ENCODE results near the gene AMPD3.

The AMPD3 gene

GRCh38 chr11:10459029-10459970, 4.2 kb downstream of the AMPD3 start:
- Mint-ChIP-seq H3K4me1 (ENCODE audit: low read depth) (peaks cover 70% of the 10 kb centered on the region), H3K4me3 (peak overlapping the region; percentile 61)
- intact Hi-C loops (cut with micrococcal nuclease), result loop anchor here (2.0 to 5.0 kb wide), 2 partner anchors 43 to 44 kb away; no protein-coding TSS in a partner anchor

DNA sequence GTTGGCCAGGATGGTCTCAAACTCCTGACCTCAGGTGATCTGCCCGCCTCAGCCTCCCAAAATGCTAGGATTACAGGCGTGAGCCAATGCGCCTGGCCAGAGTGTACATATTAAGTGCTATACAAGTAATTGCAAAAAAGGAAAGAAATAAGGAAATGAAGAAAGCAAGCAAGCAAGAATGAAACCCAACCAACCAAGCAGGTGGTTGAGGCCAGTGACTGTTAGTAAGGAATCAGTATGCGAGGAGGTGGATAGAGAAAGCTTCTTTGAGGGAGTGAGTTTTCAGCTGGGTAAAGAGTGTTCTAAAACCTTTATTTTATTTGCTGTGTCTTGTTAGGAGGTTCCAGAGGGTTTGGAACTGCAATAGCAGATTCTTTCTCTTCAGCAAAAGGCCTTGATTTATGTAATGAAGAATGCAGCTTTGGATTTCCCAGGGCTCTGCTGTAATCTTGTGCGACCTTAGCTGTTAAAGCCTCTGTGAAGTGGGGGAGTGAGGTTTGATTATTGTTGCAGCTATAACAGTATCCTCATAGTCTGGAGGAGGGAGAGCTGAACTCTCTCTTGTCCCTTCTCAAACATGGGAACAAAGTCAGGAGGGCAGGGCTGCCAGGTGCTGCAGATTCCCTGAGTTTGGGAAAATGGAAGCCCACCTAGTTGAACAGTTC, 5.7 kb downstream of the AMPD3 start:
- Mint-ChIP-seq H3K9me3 (no peaks in the 10 kb centered on the region), H3K4me1 (ENCODE audit: low read depth) (peaks cover 63% of the 10 kb centered on the region), H3K27ac (peak overlapping the region; percentile 17), H3K4me3 (peak overlapping the region; percentile 4), H3K27me3 (no peaks in the 10 kb centered on the region), H3K36me3 (ENCODE audit: low read depth) (peaks cover 61% of the 10 kb centered on the region)
- intact Hi-C loops (cut with micrococcal nuclease), result no loop called here

More at GRCh38 chr11:10459029-10459970, 4.2 kb downstream of the AMPD3 start:
- no peaks in the 10 kb centered on the region for H3K9me3 Mint-ChIP-seq
- no peaks in the 10 kb centered on the region for H3K27me3 Mint-ChIP-seq
- H3K27ac Mint-ChIP-seq, result peak overlapping the region; percentile 92
- peaks cover 47% of the 10 kb centered on the region for H3K36me3 Mint-ChIP-seq (ENCODE audit: low read depth)

GRCh38 chr11:10461276-10461790, 6.3 kb downstream of the AMPD3 start:
- Mint-ChIP-seq H3K27me3 (no peaks in the 10 kb centered on the region), H3K4me3 (no peak overlapping the region), H3K27ac (no peak overlapping the region), H3K9me3 (no peaks in the 10 kb centered on the region), H3K36me3 (ENCODE audit: low read depth) (peaks cover 62% of the 10 kb centered on the region), H3K4me1 (ENCODE audit: low read depth) (peaks cover 59% of the 10 kb centered on the region)
- intact Hi-C loops (cut with micrococcal nuclease), result no loop called here

GRCh38 chr11:10462746-10463300, 7.8 kb downstream of the AMPD3 start:
- Mint-ChIP-seq H3K36me3 (ENCODE audit: low read depth) (peaks cover 73% of the 10 kb centered on the region), H3K27me3 (no peaks in the 10 kb centered on the region), H3K4me1 (ENCODE audit: low read depth) (peaks cover 51% of the 10 kb centered on the region), H3K4me3 (no peak overlapping the region), H3K27ac (no peak overlapping the region), H3K9me3 (peaks cover under 1% of the 10 kb centered on the region)
- intact Hi-C loops (cut with micrococcal nuclease), result no loop called here

DNA sequence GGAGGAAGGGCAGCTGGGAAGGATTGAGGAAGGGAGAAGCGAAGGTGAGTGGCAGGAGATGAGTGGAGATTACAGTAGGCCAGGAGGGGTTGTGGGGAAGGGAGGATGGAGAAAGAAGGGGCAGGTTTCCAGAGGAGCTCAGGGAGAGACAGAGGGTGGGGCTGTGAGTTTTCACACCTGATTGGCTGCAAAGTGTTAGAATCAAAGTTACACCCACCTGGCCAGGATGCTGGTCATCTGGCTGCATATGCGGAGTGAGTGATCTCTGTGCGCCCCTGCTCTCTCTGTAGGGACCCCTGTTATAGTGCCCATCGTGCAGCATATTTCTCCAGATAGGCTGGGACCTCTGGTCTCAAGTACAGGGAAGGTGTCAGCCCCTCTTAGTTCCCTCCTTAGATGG, 18.3 kb downstream of the AMPD3 start:
- no peak overlapping the region for H3K27ac Mint-ChIP-seq
- peaks cover 10% of the 10 kb centered on the region for H3K9me3 Mint-ChIP-seq
- peaks cover 41% of the 10 kb centered on the region for H3K4me1 Mint-ChIP-seq (ENCODE audit: low read depth)
- no peaks in the 10 kb centered on the region for H3K27me3 Mint-ChIP-seq
- intact Hi-C loops (cut with micrococcal nuclease), result no loop called here
- H3K4me3 Mint-ChIP-seq, result no peak overlapping the region
- H3K36me3 Mint-ChIP-seq (ENCODE audit: low read depth), result peaks cover 62% of the 10 kb centered on the region

DNA sequence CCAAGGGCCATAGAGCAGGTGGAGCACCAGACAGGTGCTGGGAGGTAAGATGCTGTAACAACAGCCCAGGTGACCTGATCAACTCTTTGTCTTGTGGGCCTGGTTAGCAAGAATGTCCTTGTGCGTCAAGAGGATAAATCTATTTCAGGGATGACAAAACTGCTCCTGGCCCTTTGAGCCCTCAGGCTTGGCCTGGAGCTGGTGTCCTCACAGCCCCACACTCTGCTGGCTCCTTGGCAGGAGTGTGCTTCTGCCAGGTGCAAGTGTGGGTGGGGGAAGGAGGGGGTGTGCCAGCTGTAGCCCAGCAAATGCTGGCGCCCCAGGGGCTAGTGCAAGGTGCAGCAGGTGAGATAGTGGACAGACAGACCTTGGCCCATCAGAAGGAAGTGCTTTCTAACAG, 19.5 kb downstream of the AMPD3 start:
- peaks cover 34% of the 10 kb centered on the region for H3K4me1 Mint-ChIP-seq (ENCODE audit: low read depth)
- H3K27ac Mint-ChIP-seq, result no peak overlapping the region
- H3K4me3 Mint-ChIP-seq, result no peak overlapping the region
- H3K36me3 Mint-ChIP-seq (ENCODE audit: low read depth), result peaks cover 67% of the 10 kb centered on the region
- intact Hi-C loops (cut with micrococcal nuclease), result no loop called here
- no peaks in the 10 kb centered on the region for H3K27me3 Mint-ChIP-seq
- no peaks in the 10 kb centered on the region for H3K9me3 Mint-ChIP-seq

DNA sequence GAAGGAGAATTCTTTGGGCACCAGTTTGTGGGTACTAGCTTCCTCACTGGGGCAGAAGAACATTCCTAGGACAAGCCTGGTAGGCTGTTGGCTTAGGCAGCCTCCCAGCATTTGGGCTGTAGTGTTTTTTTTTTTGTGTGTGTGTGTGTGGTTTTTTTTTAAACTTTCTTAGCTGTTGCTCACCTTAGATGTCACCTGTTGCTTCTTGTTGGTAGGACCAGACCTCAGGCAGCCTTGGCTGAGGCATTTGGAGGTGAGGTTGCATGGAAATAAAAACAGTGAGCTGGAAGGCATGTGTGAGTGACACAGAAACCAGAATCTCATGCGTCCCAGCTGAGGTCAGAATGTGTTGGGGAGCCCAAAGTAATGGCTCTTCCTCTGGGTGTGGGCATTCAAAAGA, 21.3 kb downstream of the AMPD3 start:
- Mint-ChIP-seq H3K27me3 (no peaks in the 10 kb centered on the region), H3K4me1 (ENCODE audit: low read depth) (peaks cover 42% of the 10 kb centered on the region), H3K27ac (no peak overlapping the region), H3K4me3 (no peak overlapping the region), H3K36me3 (ENCODE audit: low read depth) (peaks cover 84% of the 10 kb centered on the region), H3K9me3 (no peaks in the 10 kb centered on the region)
- intact Hi-C loops (cut with micrococcal nuclease), result no loop called here

GRCh38 chr11:10476927-10477689, 22.0 kb downstream of the AMPD3 start:
- no peaks in the 10 kb centered on the region for H3K27me3 Mint-ChIP-seq
- peaks cover 42% of the 10 kb centered on the region for H3K4me1 Mint-ChIP-seq (ENCODE audit: low read depth)
- no peak overlapping the region for H3K27ac Mint-ChIP-seq
- no peak overlapping the region for H3K4me3 Mint-ChIP-seq
- H3K36me3 Mint-ChIP-seq (ENCODE audit: low read depth), result peaks cover 92% of the 10 kb centered on the region
- intact Hi-C loops (cut with micrococcal nuclease), result no loop called here
- no peaks in the 10 kb centered on the region for H3K9me3 Mint-ChIP-seq

GRCh38 chr11:10477690-10478046, 22.6 kb downstream of the AMPD3 start:
- Mint-ChIP-seq H3K27ac (no peak overlapping the region), H3K4me1 (ENCODE audit: low read depth) (peaks cover 42% of the 10 kb centered on the region), H3K9me3 (no peaks in the 10 kb centered on the region), H3K27me3 (no peaks in the 10 kb centered on the region), H3K4me3 (no peak overlapping the region), H3K36me3 (ENCODE audit: low read depth) (peaks cover 97% of the 10 kb centered on the region)
- intact Hi-C loops (cut with micrococcal nuclease), result no loop called here

DNA sequence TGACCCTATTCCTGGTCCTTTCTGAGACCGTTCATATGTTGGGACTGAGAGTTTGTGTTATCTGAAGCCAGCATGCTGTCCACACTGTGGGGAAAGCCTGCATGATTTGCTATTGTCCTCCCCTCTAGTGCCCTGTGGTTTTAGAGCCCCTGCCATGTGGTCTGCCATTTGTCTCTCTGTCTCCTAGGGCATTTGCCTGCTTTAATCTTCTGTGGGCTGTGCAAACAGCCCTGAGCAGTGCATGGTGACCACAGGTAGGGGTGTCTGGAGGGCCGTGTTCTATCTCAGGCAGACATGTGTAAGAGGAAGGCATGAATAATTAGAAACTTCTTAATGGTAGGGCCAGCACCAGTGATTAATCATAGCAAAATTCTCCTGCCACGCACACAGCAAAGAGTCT, 23.0 kb downstream of the AMPD3 start:
- peaks cover 97% of the 10 kb centered on the region for H3K36me3 Mint-ChIP-seq (ENCODE audit: low read depth)
- H3K4me3 Mint-ChIP-seq, result no peak overlapping the region
- H3K4me1 Mint-ChIP-seq (ENCODE audit: low read depth), result peaks cover 42% of the 10 kb centered on the region
- H3K27me3 Mint-ChIP-seq, result no peaks in the 10 kb centered on the region
- intact Hi-C loops (cut with micrococcal nuclease), result no loop called here
- H3K27ac Mint-ChIP-seq, result no peak overlapping the region
- H3K9me3 Mint-ChIP-seq, result no peaks in the 10 kb centered on the region

DNA sequence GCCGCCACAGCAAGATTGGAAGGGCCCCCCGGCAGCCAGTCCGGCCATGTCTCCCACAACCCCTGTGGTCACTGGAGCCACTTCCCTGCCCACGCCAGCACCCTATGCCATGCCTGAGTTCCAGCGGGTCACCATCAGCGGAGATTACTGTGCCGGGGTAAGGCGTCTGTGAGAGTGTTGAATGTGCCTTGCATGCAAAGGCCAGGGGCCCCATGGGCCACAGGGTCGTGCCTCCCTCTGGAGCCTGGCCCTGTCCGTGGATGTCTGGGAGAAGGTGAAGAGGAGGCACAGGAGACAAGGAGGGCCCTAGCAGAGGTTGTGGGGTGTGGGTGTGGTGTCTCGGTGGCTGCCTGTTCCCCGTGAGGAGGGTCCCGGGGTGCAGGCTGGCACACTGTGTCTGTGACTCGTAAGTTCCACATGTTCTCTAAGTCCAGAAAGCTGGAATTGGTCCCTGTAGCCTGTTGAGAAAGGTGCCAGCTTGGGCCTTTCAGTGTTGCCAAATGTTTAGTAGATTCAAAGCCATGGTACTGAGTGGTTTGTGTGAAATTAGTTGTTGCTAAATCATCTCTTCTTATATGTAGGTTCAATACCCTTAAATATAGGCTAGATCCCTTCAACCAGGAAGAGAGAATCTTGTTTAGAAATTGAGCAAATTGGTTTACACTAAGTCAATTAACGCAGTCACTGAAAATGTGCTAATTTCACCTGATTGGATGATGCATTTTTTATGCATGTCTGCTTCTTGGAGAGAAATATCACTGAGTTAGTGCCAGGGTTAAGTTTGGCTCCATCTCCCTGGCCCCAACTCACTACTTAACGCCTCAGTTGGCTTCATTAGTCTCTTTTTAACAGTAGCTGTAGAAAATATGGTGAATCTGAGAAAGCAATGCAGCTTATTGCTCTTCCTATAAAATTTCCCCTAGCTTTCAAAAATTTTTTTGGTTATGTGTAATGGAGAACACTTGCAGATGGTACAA, 23.8 kb downstream of the AMPD3 start:
- H3K4me3 Mint-ChIP-seq, result no peak overlapping the region
- no peak overlapping the region for H3K27ac Mint-ChIP-seq

DNA sequence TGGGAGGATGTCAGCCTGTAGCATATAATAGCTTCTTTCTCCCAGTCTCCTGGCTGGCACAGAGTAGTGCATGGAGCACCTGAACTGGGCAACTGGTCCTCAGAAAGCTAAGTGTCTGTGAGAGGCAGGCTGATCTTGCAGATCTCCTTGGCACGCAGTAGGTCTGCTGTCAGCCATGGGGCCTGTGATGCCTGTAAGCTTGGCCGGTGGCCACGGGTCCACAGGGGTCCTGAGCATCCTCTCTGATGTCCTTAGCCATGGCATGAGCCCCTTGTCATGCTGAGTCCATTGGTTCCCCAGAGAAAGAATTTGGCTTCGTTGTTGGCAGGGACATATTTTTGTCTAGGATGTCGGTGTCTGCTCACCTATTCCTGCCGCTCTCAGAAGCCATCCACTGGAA, 25.0 kb downstream of the AMPD3 start:
- Mint-ChIP-seq H3K36me3 (ENCODE audit: low read depth) (peaks cover 97% of the 10 kb centered on the region), H3K4me1 (ENCODE audit: low read depth) (peaks cover 32% of the 10 kb centered on the region), H3K4me3 (no peak overlapping the region), H3K9me3 (no peaks in the 10 kb centered on the region), H3K27me3 (no peaks in the 10 kb centered on the region), H3K27ac (no peak overlapping the region)
- intact Hi-C loops (cut with micrococcal nuclease), result no loop called here

More for the DNA sequence above, 23.8 kb downstream of the AMPD3 start:
- no peaks in the 10 kb centered on the region for H3K27me3 Mint-ChIP-seq
- H3K4me1 Mint-ChIP-seq (ENCODE audit: low read depth), result peaks cover 42% of the 10 kb centered on the region
- intact Hi-C loops (cut with micrococcal nuclease), result no loop called here
- no peaks in the 10 kb centered on the region for H3K9me3 Mint-ChIP-seq
- H3K36me3 Mint-ChIP-seq (ENCODE audit: low read depth), result peaks cover 97% of the 10 kb centered on the region

DNA sequence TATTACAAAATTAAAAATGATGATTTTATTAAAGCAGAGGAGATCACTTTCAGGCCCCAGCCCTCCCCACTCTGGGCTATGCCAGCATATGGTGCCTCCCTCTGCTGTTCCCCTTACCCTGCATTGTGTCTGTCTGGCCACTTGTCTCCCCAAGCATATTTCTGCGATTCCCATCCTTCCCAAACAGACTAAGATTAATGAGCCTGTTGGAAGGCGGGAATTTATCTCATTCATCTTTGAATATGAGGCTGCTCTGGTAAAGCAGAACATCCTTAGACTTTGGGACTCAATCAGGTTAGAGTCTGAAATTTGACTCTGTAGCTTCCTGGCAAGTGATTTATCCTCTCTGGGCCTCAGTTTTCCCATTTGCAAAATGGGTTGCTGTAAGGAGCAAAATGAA, 25.7 kb downstream of the AMPD3 start:
- H3K9me3 Mint-ChIP-seq, result no peaks in the 10 kb centered on the region
- H3K4me3 Mint-ChIP-seq, result no peak overlapping the region
- intact Hi-C loops (cut with micrococcal nuclease), result no loop called here
- peaks cover 25% of the 10 kb centered on the region for H3K4me1 Mint-ChIP-seq (ENCODE audit: low read depth)
- H3K36me3 Mint-ChIP-seq (ENCODE audit: low read depth), result peaks cover 97% of the 10 kb centered on the region
- H3K27me3 Mint-ChIP-seq, result no peaks in the 10 kb centered on the region
- no peak overlapping the region for H3K27ac Mint-ChIP-seq

Data from dendritic cell treated with granulocyte-macrophage colony-stimulating factor and Interleukin-4, amounts not matched to agents 40 ng/mL and 50 ng/mL, for 4 days (primary cell).